Smooth muscle cell of the brain vasculature (primary cell): ENCODE measurements around the gene MEGF11.

Source experiments
- DNase-seq: peaks from one replicate; pipeline ENCODE4 v3.0.0-alpha.2; 2012; ENCODE audit warnings: low read depth, low spot score

Gene MEGF11

GRCh38 chr15:66115568-66116206 lies 137.9 kb downstream of the MEGF11 start:
- no peak for DNase-seq

- no peak for DNase-seq
Observed at GRCh38 chr15:66114863-66115425, 138.6 kb downstream of the MEGF11 start.

GRCh38 chr15:66112388-66112787 lies 141.2 kb downstream of the MEGF11 start:
- DNase-seq, result no peak

- DNase-seq, result no peak
Observed at GRCh38 chr15:66111363-66111762, 142.2 kb downstream of the MEGF11 start.

- DNase-seq, result no peak
Observed at GRCh38 chr15:66110864-66111263, 142.7 kb downstream of the MEGF11 start.

GRCh38 chr15:66109826-66110225 lies 143.7 kb downstream of the MEGF11 start:
- DNase-seq, result no peak

- DNase-seq, result no peak
Observed at GRCh38 chr15:66108483-66109265, 144.9 kb downstream of the MEGF11 start.

GRCh38 chr15:66107070-66107469 lies 146.5 kb downstream of the MEGF11 start:
- DNase-seq, result no peak

- no peak for DNase-seq
Observed at GRCh38 chr15:66105286-66106265, 148.0 kb downstream of the MEGF11 start.

- DNase-seq, result no peak
Observed at GRCh38 chr15:66103293-66103590, 150.3 kb downstream of the MEGF11 start.

- DNase-seq, result no peak
Observed at GRCh38 chr15:66102563-66103292, 150.8 kb downstream of the MEGF11 start.

- DNase-seq, result no peak
Observed at GRCh38 chr15:66101715-66102395, 151.7 kb downstream of the MEGF11 start.

GRCh38 chr15:66100761-66101160 lies 152.8 kb downstream of the MEGF11 start:
- DNase-seq, result no peak

- DNase-seq, result no peak
Observed at GRCh38 chr15:66099950-66100671, 153.4 kb downstream of the MEGF11 start.

- DNase-seq, result no peak
Observed at GRCh38 chr15:66098022-66098363, 155.6 kb downstream of the MEGF11 start.

- DNase-seq, result no peak
Observed at GRCh38 chr15:66097151-66098021, 156.2 kb downstream of the MEGF11 start.

- DNase-seq, result no peak
Observed at GRCh38 chr15:66096688-66097058, 156.9 kb downstream of the MEGF11 start.

- DNase-seq, result no peak
Observed at GRCh38 chr15:66095871-66096687, 157.5 kb downstream of the MEGF11 start.
